Cerebellar nuclear complex (tissue), 1 donor: ENCODE results near the gene C19orf25.
"Not testable (repeated sequence)": the region's sequence is repeated elsewhere in the genome, so short reads cannot be mapped to it uniquely, and the experiment has no call there.

ENCODE experiments used
- DNase-seq, 2 experiments: peaks; one replicate each; lab custom pipeline; 2025; lab: John Stamatoyannopoulos, UW

C19orf25 gene

GRCh38 chr19:1481893-1482360 is 2.9 kb upstream of the C19orf25 start:
- no peak for DNase-seq

DNA sequence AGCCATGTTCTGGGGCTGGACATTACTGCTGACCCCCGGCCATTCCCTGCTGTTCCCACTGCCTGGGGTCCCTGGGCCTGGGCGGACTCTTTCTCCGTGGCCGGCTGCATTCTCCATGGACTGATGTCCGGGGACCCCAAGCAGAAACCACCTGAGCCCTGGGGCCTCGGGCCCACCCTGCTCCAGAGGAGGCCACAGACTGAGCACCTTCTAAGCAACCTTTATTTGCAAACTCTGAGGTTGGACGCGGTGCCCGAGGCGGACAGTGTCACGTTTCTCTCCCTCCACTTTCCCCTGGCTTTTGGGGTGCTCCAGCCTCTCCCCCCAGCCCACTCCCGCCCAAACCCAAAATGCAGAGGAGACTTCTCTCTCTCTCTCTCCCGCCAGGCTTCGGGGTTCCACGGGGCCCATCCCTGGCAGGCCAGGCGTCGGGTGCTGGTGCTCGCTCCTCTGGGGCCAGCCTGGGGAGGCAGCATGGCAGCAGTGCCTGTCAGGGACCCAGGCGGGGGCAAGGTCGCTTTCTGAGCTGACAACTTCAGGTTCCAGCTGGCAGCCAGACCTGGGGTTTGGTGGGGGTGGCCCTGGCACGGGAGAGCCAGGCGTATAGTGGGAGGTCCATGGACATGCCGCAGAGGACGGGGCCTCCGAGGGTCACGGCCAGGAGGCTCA is 2.3 kb upstream of the C19orf25 start:
- DNase-seq = no peak

DNA sequence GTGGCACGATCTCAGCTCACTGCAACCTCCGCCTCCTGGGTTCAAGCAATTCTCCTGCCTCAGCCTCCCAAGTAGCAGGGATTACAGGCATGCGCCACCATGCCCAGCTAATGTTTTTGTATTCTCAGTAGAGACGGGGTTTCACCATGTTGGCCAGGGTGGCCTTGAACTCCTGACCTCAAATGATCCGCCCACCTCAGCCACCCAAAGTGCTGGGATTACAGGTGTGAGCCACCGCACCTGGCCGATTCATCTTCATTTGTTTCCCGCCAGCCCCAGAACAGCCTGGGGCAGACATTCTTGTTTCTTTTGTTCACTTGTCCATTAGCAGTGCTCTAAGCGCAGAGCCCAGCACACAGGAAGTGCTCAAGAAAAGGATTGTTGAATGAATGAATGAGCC is 2.0 kb downstream of the C19orf25 start:
- DNase-seq = not testable (repeated sequence)

DNA sequence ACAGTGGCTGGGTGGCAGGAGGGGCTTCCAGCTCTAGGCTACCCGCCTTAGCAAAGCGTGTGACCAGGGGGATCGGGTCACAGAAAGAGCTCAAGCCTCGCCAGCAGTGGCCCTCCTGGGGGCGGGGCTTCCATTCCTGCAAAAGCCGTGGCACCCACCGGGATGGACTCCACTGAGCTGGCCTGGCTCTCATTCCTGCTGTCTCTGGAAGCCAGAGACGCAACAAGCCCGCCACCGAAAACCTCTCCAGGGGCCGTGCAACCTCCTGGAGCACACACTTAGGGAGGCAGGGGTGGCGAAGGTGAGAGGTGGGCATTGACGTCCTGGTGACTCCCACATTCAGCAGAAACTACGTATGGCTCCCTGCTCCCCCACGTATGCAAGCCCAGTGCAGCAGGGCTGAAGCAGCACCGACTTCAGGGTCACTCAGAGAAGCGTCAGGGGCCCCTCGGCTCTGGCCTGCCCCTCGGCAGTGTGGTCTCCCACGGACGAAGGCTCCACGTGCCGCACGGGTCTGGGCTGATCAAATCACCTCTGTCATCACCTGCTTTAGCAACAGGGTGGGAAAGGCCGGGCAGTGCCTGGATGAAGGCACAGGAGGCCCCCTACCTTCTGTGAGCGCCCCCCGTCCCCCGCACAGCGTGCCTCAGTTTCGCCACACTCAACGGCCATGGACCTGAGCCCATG is 3.1 kb downstream of the C19orf25 start:
- no peak for DNase-seq

GRCh38 chr19:1474765-1475351 is 4.2 kb downstream of the C19orf25 start:
- DNase-seq = no peak

GRCh38 chr19:1474011-1474764 is 4.8 kb downstream of the C19orf25 start:
- no peak for DNase-seq

- DNase-seq = no peak
These were observed 5.7 kb downstream of the C19orf25 start for GRCh38 chr19:1473085-1473851.

DNA sequence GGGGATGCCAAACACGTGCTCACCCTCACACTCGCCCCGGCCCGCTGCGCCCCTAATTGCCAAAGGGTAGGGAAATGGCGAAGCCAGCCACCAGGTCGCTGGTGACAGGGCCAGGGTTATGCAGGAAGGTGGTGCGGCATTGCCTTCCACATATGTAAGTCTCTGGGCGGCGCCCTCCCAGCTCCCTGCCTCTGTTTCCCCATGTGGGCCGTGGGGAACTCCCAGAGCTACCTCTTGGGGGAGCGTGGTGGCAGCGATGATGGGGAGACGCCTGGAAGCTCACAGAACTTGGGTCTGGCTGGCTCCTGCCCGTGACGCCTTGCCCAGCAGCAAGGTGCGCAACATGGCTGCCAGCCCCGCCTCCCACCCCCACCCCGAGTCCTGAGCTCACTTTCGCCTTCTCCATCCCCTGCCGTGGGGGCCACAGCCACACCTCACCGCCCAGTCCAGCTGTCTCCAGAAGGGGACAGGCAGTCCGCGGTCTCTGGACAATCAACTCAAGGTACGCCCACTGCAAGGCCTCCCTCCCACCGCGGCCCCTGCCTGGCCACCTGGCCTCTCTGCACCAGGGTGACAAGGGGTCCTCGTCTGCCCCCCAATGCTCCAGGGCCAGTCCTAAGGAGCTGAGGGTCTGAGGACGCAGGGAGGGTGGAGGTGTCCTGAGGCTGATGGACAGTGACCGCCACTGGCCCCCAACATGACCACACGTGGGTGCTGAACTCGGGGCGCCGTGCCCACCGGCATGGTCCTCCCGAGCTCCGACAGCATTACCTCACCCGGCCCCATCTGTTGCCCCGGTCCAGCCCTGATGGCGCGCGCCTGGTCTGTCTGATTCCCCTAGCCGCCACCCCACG is 6.6 kb downstream of the C19orf25 start:
- peak in 1 of 2 experiments; percentile 15 for DNase-seq

GRCh38 chr19:1471515-1472160 is 7.4 kb downstream of the C19orf25 start:
- DNase-seq = no peak

- no peak for DNase-seq
These were observed 8.0 kb downstream of the C19orf25 start for GRCh38 chr19:1471010-1471514.

- no peak for DNase-seq
These were observed 8.6 kb downstream of the C19orf25 start for GRCh38 chr19:1470305-1471009.

DNA sequence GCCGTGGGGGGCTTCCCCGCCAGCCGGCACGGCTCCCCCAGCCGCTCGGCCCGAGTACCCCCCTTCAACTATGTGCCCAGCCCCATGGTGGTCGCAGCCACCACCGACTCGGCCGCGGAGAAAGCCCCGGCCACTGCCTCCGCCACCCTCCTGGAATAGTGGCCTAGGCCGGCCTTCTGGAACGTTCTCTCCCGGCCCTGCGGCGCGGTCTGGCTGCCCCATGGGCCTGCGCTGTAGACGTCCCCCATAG is 9.0 kb downstream of the C19orf25 start:
- no peak for DNase-seq

GRCh38 chr19:1469255-1470054 is 9.6 kb downstream of the C19orf25 start:
- no peak for DNase-seq

DNA sequence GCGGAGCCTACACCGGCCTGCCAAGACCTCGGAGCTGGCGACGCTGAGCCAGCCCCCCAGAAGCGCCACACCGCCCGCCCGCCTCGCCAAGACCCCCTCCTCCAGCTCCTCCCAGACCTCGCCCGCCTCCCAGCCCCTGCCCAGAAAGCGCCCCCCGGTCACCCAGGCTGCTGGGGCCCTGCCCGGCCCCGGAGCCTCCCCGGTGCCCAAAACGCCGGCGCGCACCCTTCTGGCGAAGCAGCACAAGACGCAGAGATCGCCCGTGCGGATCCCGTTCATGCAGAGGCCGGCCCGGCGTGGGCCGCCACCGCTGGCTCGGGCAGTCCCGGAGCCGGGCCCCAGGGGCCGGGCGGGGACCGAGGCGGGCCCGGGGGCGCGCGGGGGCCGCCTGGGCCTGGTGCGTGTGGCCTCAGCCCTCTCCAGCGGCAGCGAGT is 10.2 kb downstream of the C19orf25 start:
- no peak for DNase-seq

DNA sequence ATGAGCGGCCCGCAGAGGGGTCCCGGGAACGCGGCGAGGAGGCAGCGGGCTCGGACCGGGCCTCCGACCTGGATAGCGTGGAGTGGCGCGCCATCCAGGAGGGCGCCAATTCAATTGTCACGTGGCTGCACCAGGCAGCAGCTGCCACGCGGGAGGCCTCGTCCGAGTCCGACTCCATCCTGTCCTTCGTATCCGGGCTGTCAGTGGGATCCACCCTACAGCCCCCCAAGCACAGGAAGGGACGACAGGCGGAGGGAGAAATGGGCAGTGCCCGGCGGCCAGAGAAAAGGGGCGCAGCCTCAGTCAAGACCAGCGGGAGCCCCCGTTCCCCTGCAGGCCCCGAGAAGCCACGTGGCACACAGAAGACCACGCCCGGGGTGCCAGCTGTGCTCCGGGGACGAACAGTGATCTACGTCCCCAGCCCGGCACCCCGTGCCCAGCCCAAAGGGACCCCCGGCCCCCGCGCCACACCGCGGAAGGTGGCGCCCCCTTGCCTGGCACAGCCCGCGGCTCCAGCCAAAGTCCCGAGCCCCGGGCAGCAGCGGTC is 10.7 kb downstream of the C19orf25 start:
- no peak for DNase-seq

GRCh38 chr19:1467490-1468273 is 11.3 kb downstream of the C19orf25 start:
- DNase-seq = no peak

- DNase-seq = no peak
These were observed 11.9 kb downstream of the C19orf25 start for GRCh38 chr19:1467215-1467489.
